ENCODE data around the gene CISTR.

DNA sequence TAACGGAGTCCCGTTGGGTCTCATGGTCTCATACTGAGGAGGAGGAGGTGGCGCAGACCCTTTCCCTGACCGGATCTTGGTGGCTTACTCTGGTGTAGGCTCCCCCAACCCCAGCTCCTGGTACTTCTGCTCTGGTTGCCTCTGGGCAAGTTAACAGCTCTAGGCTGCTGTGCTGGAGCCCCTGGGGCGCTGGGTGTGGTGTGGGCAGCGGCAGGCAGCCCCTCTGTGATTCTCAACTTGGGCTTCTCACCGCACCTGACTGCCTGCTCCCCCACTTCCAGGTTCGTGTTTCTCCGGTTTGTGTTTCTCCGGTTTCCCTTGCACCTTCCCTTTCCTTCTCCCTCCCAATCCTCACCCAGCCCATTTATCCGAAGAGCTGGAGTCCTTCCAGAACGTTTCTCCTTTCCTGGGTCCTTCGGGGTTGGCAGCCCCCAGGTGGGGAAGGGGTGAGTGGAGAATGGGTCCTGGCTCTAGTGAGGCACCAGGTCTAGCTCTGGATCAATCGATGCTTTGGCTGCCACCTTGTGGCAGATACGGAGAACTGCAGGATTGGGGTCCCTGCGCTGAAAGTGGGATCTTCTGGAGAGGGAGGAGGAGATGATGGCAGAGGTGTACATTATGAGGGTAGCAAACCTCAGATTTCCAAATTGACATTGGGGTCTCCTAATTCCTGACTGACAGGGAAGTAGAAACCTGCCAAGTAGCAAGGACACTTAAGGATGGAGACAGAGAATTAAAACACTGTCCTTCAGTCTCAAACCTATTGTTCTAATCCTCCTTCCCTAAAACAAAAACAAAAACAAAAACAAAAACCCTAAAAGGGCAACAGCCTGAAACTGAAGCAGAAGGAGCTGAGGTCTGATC, 8.3 kb downstream of the CISTR start:
- TF ChIP-seq, protein P1, sequence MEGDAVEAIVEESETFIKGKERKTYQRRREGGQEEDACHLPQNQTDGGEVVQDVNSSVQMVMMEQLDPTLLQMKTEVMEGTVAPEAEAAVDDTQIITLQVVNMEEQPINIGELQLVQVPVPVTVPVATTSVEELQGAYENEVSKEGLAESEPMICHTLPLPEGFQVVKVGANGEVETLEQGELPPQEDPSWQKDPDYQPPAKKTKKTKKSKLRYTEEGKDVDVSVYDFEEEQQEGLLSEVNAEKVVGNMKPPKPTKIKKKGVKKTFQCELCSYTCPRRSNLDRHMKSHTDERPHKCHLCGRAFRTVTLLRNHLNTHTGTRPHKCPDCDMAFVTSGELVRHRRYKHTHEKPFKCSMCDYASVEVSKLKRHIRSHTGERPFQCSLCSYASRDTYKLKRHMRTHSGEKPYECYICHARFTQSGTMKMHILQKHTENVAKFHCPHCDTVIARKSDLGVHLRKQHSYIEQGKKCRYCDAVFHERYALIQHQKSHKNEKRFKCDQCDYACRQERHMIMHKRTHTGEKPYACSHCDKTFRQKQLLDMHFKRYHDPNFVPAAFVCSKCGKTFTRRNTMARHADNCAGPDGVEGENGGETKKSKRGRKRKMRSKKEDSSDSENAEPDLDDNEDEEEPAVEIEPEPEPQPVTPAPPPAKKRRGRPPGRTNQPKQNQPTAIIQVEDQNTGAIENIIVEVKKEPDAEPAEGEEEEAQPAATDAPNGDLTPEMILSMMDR (IDR thresholded peaks at IDR 0.05), result peak; percentile 81 to 92 (median 88)
- no peak for TF ChIP-seq POLR2A (IDR thresholded peaks at IDR 0.05)
